ENCODE data around the gene PNLDC1.

The PNLDC1 gene, protein sequence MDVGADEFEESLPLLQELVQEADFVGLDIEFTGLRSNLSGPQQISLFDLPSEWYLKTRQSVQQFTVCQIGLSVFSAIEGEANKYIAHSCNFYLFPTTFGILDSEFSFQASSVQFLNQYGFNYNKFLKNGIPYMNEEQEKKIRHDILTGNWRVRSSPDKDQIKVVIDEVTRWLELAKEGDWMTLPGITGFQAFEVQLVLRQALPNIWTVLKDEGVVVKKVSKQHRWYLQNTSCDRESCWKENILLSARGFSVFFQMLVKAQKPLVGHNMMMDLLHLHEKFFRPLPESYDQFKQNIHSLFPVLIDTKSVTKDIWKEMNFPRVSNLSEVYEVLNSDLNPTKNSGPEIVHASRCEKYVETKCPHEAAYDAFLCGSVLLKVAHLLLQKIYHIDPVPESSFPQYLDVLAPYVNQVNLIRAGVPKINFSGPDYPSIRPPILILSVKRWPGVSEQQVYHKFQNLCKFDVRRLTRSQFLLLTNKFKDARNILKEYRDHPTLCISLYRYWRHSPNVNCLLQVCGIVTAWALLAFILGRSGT

GRCh38 chr6:159800141-159800865 is at the start of gene PNLDC1:
PNLDC1 (plus strand) TSS chr6:159800276; CDS start chr6:159800308, 32 bp downstream.
- Histone ChIP-seq H3K4me1 (ENCODE audit: control insufficient read depth, insufficient read depth, low read length) (peaks cover 2% of the 10 kb centered on the region), H3K36me3 (ENCODE audit: control insufficient read depth, insufficient read depth, low read length) (peaks cover 19% of the 10 kb centered on the region), H3K9ac (ENCODE audit: low read depth, low read length) (no peak within 1 kb of the TSS)

GRCh38 chr6:159751448-159751847 is 48.6 kb upstream of the PNLDC1 start:
- H3K4me3 ChIP-seq (ENCODE audit: low read depth, low read length) = no peak overlapping the region
- peaks cover 13% of the 10 kb centered on the region for H3K36me3 ChIP-seq (ENCODE audit: control insufficient read depth, insufficient read depth, low read length)
- no peak overlapping the region for H3K9ac ChIP-seq (ENCODE audit: low read depth, low read length)
- H3K27me3 ChIP-seq (ENCODE audit: control insufficient read depth, insufficient read depth, low read length) = no peaks in the 10 kb centered on the region
- H3K4me1 ChIP-seq (ENCODE audit: control insufficient read depth, insufficient read depth, low read length) = no peaks in the 10 kb centered on the region
- H3K9me3 ChIP-seq (ENCODE audit: control insufficient read depth, insufficient read depth, low read length) = no peaks in the 10 kb centered on the region

More at GRCh38 chr6:159800141-159800865, at the start of gene PNLDC1:
- Histone ChIP-seq H3K27me3 (ENCODE audit: control insufficient read depth, insufficient read depth, low read length) (no peaks in the 10 kb centered on the region), H3K4me3 (ENCODE audit: low read depth, low read length) (no peak within 1 kb of the TSS), H3K9me3 (ENCODE audit: control insufficient read depth, insufficient read depth, low read length) (no peaks in the 10 kb centered on the region)

DNA sequence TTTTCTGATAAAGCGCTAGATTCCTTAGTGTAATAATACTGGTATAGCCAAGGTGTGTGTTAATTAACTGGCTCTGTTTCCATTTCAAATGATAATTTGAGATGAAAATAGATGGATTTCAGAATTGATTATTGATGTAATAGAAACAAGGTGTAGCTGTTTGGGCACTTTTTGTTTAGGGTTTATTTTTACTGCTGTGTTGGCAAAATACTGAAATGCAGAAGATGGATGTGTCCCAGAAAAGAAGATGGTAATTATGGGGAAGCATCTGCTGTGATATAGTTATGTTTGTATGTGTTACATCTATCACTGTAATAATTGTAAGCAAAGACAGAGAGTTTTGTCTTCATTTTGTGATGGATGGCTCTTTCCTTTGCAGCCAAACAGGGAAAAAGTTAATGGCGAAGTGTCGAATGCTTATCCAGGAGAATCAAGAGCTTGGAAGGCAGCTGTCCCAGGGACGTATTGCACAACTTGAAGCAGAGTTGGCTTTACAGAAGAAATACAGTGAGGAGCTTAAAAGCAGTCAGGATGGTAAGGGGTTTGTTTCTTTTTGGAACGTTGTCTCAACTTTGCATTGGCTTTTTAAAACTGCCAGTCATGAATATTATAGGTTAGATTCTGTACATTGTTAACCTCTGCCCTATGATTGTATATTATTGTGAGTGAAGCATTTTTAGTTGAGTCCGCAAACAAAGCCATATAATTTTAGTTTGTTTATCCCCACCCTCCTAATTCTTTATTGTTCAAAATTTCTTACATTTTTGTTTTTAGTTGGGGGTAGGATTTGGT is 46.8 kb upstream of the PNLDC1 start:
- Histone ChIP-seq H3K36me3 (ENCODE audit: control insufficient read depth, insufficient read depth, low read length) (peaks cover 13% of the 10 kb centered on the region), H3K4me3 (ENCODE audit: low read depth, low read length) (no peak overlapping the region), H3K9ac (ENCODE audit: low read depth, low read length) (no peak overlapping the region), H3K27me3 (ENCODE audit: control insufficient read depth, insufficient read depth, low read length) (no peaks in the 10 kb centered on the region), H3K9me3 (ENCODE audit: control insufficient read depth, insufficient read depth, low read length) (no peaks in the 10 kb centered on the region), H3K4me1 (ENCODE audit: control insufficient read depth, insufficient read depth, low read length) (no peaks in the 10 kb centered on the region)

DNA sequence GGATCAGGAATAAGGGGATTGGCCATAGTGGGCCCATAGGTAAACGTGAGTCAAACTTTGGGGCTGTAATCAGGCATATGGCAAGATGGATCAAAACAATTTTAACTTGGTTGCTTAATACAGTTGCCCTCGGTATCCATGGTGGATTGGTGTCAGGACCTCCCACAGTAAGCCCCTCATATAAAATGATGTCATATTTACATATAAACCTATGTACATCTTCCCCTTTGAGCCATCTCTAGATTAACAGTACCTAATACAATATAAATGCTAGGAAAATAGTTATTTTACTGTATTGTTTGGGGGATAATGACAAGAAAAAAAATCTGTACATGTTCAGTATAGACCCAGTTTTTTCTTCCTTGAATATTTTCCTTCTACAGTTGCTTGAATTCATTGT is 45.7 kb upstream of the PNLDC1 start:
- H3K9me3 ChIP-seq (ENCODE audit: control insufficient read depth, insufficient read depth, low read length) = no peaks in the 10 kb centered on the region
- peaks cover 13% of the 10 kb centered on the region for H3K36me3 ChIP-seq (ENCODE audit: control insufficient read depth, insufficient read depth, low read length)
- no peaks in the 10 kb centered on the region for H3K27me3 ChIP-seq (ENCODE audit: control insufficient read depth, insufficient read depth, low read length)
- H3K9ac ChIP-seq (ENCODE audit: low read depth, low read length) = no peak overlapping the region
- H3K4me3 ChIP-seq (ENCODE audit: low read depth, low read length) = no peak overlapping the region
- no peaks in the 10 kb centered on the region for H3K4me1 ChIP-seq (ENCODE audit: control insufficient read depth, insufficient read depth, low read length)

DNA sequence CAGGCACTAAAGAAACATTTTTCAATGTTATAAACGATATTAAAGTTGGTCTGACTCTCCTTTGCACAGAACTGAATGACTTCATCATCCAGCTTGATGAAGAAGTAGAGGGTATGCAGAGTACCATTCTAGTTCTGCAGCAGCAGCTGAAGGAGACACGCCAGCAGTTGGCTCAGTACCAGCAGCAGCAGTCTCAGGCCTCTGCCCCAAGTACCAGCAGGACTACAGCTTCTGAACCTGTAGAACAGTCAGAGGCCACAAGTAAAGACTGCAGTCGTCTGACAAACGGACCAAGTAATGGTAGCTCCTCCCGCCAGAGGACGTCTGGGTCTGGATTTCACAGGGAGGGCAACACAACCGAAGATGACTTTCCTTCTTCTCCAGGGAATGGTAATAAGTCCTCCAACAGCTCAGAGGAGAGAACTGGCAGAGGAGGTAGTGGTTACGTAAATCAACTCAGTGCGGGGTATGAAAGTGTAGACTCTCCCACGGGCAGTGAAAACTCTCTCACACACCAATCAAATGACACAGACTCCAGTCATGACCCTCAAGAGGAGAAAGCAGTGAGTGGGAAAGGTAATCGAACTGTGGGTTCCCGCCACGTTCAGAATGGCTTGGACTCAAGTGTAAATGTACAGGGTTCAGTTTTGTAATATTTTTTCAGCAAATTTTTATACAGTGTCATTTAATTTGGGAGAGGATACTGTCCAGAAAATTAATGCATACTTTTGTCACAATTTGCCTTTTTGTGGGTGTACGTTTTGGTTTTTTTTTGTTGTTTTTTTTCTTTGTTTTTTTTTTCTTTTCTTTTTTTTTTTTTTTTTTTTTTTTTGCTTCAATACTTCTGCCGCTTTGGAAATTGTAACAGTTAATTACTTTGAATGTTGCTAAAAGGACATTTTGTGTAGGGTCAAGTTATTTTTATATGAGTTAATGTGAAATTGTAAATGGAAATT is 44.8 kb upstream of the PNLDC1 start:
- H3K36me3 ChIP-seq (ENCODE audit: control insufficient read depth, insufficient read depth, low read length) = peaks cover 13% of the 10 kb centered on the region
- no peak overlapping the region for H3K4me3 ChIP-seq (ENCODE audit: low read depth, low read length)
- H3K27me3 ChIP-seq (ENCODE audit: control insufficient read depth, insufficient read depth, low read length) = no peaks in the 10 kb centered on the region

DNA sequence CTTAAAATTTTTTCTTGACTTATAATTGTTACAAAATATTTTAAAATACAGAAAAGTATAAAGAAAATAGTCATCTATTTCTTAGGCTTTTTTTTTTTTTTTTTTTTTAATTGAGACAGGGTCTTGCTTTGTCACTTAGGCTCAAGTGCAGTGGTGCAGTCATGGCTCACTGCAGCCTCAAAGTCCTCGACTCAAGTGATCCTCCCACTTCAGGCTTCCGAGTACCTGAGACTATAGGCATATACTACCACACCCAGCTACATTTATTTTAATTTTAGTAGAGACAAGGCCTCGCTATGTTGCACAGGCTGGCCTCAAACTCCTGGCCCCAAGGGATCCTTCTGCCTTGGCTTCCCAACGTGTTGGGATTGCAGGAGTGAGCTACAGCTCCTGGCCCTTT is 43.6 kb upstream of the PNLDC1 start:
- H3K4me1 ChIP-seq (ENCODE audit: control insufficient read depth, insufficient read depth, low read length) = peaks cover 8% of the 10 kb centered on the region
- peaks cover 13% of the 10 kb centered on the region for H3K36me3 ChIP-seq (ENCODE audit: control insufficient read depth, insufficient read depth, low read length)
- no peaks in the 10 kb centered on the region for H3K27me3 ChIP-seq (ENCODE audit: control insufficient read depth, insufficient read depth, low read length)
- H3K9ac ChIP-seq (ENCODE audit: low read depth, low read length) = no peak overlapping the region
- H3K4me3 ChIP-seq (ENCODE audit: low read depth, low read length) = no peak overlapping the region
- no peaks in the 10 kb centered on the region for H3K9me3 ChIP-seq (ENCODE audit: control insufficient read depth, insufficient read depth, low read length)

More for the DNA sequence above, 44.8 kb upstream of the PNLDC1 start:
- Histone ChIP-seq H3K9ac (ENCODE audit: low read depth, low read length) (no peak overlapping the region), H3K9me3 (ENCODE audit: control insufficient read depth, insufficient read depth, low read length) (no peaks in the 10 kb centered on the region), H3K4me1 (ENCODE audit: control insufficient read depth, insufficient read depth, low read length) (peaks cover 3% of the 10 kb centered on the region)

- H3K4me3 ChIP-seq (ENCODE audit: low read depth, low read length) = no peak overlapping the region
- peaks cover 8% of the 10 kb centered on the region for H3K4me1 ChIP-seq (ENCODE audit: control insufficient read depth, insufficient read depth, low read length)
- H3K27me3 ChIP-seq (ENCODE audit: control insufficient read depth, insufficient read depth, low read length) = no peaks in the 10 kb centered on the region
- H3K36me3 ChIP-seq (ENCODE audit: control insufficient read depth, insufficient read depth, low read length) = peaks cover 13% of the 10 kb centered on the region
- H3K9ac ChIP-seq (ENCODE audit: low read depth, low read length) = no peak overlapping the region
- H3K9me3 ChIP-seq (ENCODE audit: control insufficient read depth, insufficient read depth, low read length) = no peaks in the 10 kb centered on the region
Observed at GRCh38 chr6:159758031-159759001, 41.8 kb upstream of the PNLDC1 start.

DNA sequence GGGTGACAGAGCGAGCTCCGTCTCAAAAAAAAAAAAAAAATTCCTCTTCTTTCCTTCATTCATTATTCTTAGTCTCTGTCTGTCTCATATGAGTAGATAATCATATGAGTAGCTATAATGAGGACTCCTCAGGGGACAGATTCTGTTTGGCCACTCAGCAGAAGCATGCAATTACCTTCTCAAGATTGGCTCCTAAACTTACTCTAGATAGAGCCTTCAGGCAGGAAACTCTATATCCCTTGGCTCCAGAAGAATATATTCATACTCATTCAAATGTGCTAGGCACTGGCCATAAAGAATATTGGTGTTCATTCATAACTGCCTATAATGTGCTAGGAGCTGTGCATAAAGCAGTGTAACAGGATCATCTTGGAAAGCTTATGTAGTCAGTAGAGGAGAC is 40.4 kb upstream of the PNLDC1 start:
- Histone ChIP-seq H3K4me1 (ENCODE audit: control insufficient read depth, insufficient read depth, low read length) (peaks cover 8% of the 10 kb centered on the region), H3K9ac (ENCODE audit: low read depth, low read length) (no peak overlapping the region), H3K4me3 (ENCODE audit: low read depth, low read length) (no peak overlapping the region), H3K9me3 (ENCODE audit: control insufficient read depth, insufficient read depth, low read length) (no peaks in the 10 kb centered on the region), H3K36me3 (ENCODE audit: control insufficient read depth, insufficient read depth, low read length) (peaks cover 20% of the 10 kb centered on the region), H3K27me3 (ENCODE audit: control insufficient read depth, insufficient read depth, low read length) (no peaks in the 10 kb centered on the region)

- Histone ChIP-seq H3K4me1 (ENCODE audit: control insufficient read depth, insufficient read depth, low read length) (peaks cover 8% of the 10 kb centered on the region), H3K9me3 (ENCODE audit: control insufficient read depth, insufficient read depth, low read length) (no peaks in the 10 kb centered on the region), H3K36me3 (ENCODE audit: control insufficient read depth, insufficient read depth, low read length) (peaks cover 16% of the 10 kb centered on the region), H3K27me3 (ENCODE audit: control insufficient read depth, insufficient read depth, low read length) (no peaks in the 10 kb centered on the region), H3K4me3 (ENCODE audit: low read depth, low read length) (peak overlapping the region; percentile 72), H3K9ac (ENCODE audit: low read depth, low read length) (peak overlapping the region; percentile 94)
Observed at GRCh38 chr6:159760602-159761057, 39.4 kb upstream of the PNLDC1 start.
